B cell (primary cell): ENCODE data around the gene VSIG10L. TPM values are rescaled to one million over a fixed set of nuclear protein-coding genes. Genes with fewer than 3 reads are reported as not detected.

ENCODE experiments used
- ATAC-seq: fragments of 200-7000 bp; cut with Tn5 transposase; one replicate; pipeline ENCODE4 v1.10.0; 2021; ENCODE audit warnings: low read depth, mild to moderate bottlenecking, moderate number of reproducible peaks, moderate library complexity
- CTCF ChIA-PET: fragments of 350-600 bp; sonication (Branson Sonifier 250); formaldehyde crosslinking; loops from one replicate; lab custom pipeline; 2021; ENCODE audit warnings: antibody characterized with exemption, inconsistent platforms; lab: Charles Lee
- POLR2A ChIA-PET: fragments of 350-600 bp; sonication (Branson Sonifier 250); formaldehyde crosslinking; loops from one replicate; lab custom pipeline; 2021; ENCODE audit warnings: antibody characterized with exemption; lab: Charles Lee
- DNase-seq: peaks from one replicate; pipeline ENCODE4 v3.0.0; 2013
- H2AFZ ChIP-seq: 2 replicates; pipeline ENCODE4 v1.6.1; 2012; ENCODE audit warnings: mild to moderate bottlenecking, low read depth, low read length; ENCODE audit not compliant: insufficient read depth, poor library complexity, severe bottlenecking
- H3K27ac ChIP-seq, 2 donors: 1 replicate in 1 of 2; 2 replicates in 1 of 2; pipeline ENCODE4 v1.5.1; 2012 to 2013; ENCODE audit warnings: low read length in 2 of 2, mild to moderate bottlenecking in 2 of 2, moderate library complexity in 1 of 2
- H3K27me3 ChIP-seq, 4 experiments: fragments of 200-600 bp in 1 of 4; sonication (generic) in 1 of 4; replicated peaks in 1 of 4; 1 replicate in 2 of 4; 2 replicates in 2 of 4; pipeline versions ENCODE4 v1.6.1 to v1.7.0; 2013 to 2016; ENCODE audit warnings: low read length in 3 of 4, mild to moderate bottlenecking in 2 of 4, mixed read lengths in 1 of 4, moderate library complexity in 1 of 4; ENCODE audit not compliant: insufficient read depth in 4 of 4, control insufficient read depth in 3 of 4; ENCODE audit errors: control extremely low read depth in 1 of 4
- H3K36me3 ChIP-seq, 2 experiments: replicated peaks in 1 of 2; 1 replicate in 1 of 2; 2 replicates in 1 of 2; pipeline versions ENCODE4 v1.6.1 to v1.7.1; 2013; ENCODE audit warnings: low read length in 1 of 2; ENCODE audit not compliant: insufficient read depth in 2 of 2, control insufficient read depth in 1 of 2; ENCODE audit errors: control extremely low read depth in 1 of 2, extremely low read depth in 1 of 2
- H3K4me1 ChIP-seq, 2 donors: fragments of 200-600 bp in 1 of 2; sonication (generic) in 1 of 2; 1 replicate in 1 of 2; 2 replicates in 1 of 2; pipeline versions ENCODE4 v1.5.1 to v1.6.1; 2013 to 2017; ENCODE audit warnings: low read length in 2 of 2; ENCODE audit not compliant: control insufficient read depth in 2 of 2, insufficient read depth in 2 of 2
- H3K4me2 ChIP-seq: replicated peaks from 2 replicates; pipeline ENCODE3; 2012; ENCODE audit warnings: mild to moderate bottlenecking, low read depth, low read length; ENCODE audit not compliant: poor library complexity, severe bottlenecking
- H3K4me3 ChIP-seq, 5 experiments: fragments of 200-600 bp in 1 of 5; sonication (generic) in 1 of 5; 1 replicate in 3 of 5; 2 replicates in 2 of 5; pipeline versions ENCODE4 v1.5.1 to v1.7.0; 2011 to 2016; ENCODE audit warnings: low read length in 4 of 5, mild to moderate bottlenecking in 4 of 5, low read depth in 2 of 5, control low read depth in 1 of 5, moderate library complexity in 1 of 5; ENCODE audit not compliant: insufficient read depth in 1 of 5; ENCODE audit errors: control extremely low read depth in 1 of 5, extremely low read depth in 1 of 5
- H3K79me2 ChIP-seq: fragments of 200-600 bp; sonication (generic); one replicate; pipeline ENCODE4 v1.6.0; 2016; ENCODE audit warnings: low read length; ENCODE audit not compliant: control insufficient read depth, insufficient read depth
- H3K9ac ChIP-seq: fragments of 200-600 bp; sonication (generic); 2 replicates; pipeline ENCODE4 v1.6.1; 2017; ENCODE audit warnings: mild to moderate bottlenecking, low read length, moderate library complexity
- H3K9me3 ChIP-seq, 3 donors: one replicate each; pipeline versions ENCODE4 v1.6.1 to v1.7.1; 2013; ENCODE audit warnings: low read length in 2 of 3; ENCODE audit not compliant: control insufficient read depth in 2 of 3, insufficient read depth in 1 of 3; ENCODE audit errors: control extremely low read depth in 1 of 3
- H4K20me1 ChIP-seq: 2 replicates; pipeline ENCODE4 v1.6.0; 2012; ENCODE audit warnings: mild to moderate bottlenecking, low read length; ENCODE audit not compliant: insufficient read depth, control insufficient read depth, poor library complexity, severe bottlenecking
- H3K27ac Mint-ChIP-seq: one replicate; pipeline ENCODE4 v1.8.0; 2021; ENCODE audit warnings: mixed read lengths
- H3K27me3 Mint-ChIP-seq: one replicate; pipeline ENCODE4 v1.8.0; 2021; ENCODE audit warnings: mixed read lengths
- H3K4me1 Mint-ChIP-seq: one replicate; pipeline ENCODE4 v1.8.0; 2021; ENCODE audit warnings: mixed read lengths
- H3K4me3 Mint-ChIP-seq: one replicate; pipeline ENCODE4 v1.8.0; 2021; ENCODE audit warnings: mixed read lengths
- H3K9me3 Mint-ChIP-seq: one replicate; pipeline ENCODE4 v1.8.0; 2022; ENCODE audit warnings: mixed read lengths; ENCODE audit not compliant: insufficient read depth
- CTCF ChIP-seq: fragments of 200-600 bp; IDR thresholded peaks from one replicate; pipeline ENCODE4 v1.8.0; 2022; ENCODE audit warnings: antibody characterized with exemption, mild to moderate bottlenecking
- EZH2 ChIP-seq: IDR thresholded peaks from 2 replicates; pipeline ENCODE4 v1.6.1; 2012; ENCODE audit warnings: borderline replicate concordance, low read depth, mild to moderate bottlenecking, moderate library complexity, low read length; ENCODE audit not compliant: insufficient read depth, poor library complexity, severe bottlenecking
- WGBS: methylation state at CpG from one replicate; pipeline ENCODE4 v1.1.5; 2013; ENCODE audit warnings: missing lambda C conversion rate; ENCODE audit not compliant: insufficient coverage; 5-methylcytosine and 5-hydroxymethylcytosine counted together
- intact Hi-C: fragments of 100-400 bp; cut with micrococcal nuclease; formaldehyde crosslinking; loops from one replicate; pipeline ENCODE4 v1.10.0; 2022
- polyA plus RNA-seq: library from polyadenylated mRNA; depleted of rRNA; stranded (reverse); fragments of >200 nt; gene quantifications from 2 replicates; pipeline ENCODE4 v1.2.3, GENCODE V29; 2012
- total RNA-seq, 2 donors: library from RNA; stranded (reverse); fragments of 120-200 nt in 1 of 2; gene quantifications; 1 replicate in 1 of 2; 2 replicates in 1 of 2; pipeline versions ENCODE4 v1.2.3 to v1.2.4, GENCODE V29; 2013 to 2022

The VSIG10L gene
- total and polyA plus RNA-seq, 2 donors (not counting 1 experiment from before 2014, with no cell fraction given): 1.3 to 1.7 TPM

DNA sequence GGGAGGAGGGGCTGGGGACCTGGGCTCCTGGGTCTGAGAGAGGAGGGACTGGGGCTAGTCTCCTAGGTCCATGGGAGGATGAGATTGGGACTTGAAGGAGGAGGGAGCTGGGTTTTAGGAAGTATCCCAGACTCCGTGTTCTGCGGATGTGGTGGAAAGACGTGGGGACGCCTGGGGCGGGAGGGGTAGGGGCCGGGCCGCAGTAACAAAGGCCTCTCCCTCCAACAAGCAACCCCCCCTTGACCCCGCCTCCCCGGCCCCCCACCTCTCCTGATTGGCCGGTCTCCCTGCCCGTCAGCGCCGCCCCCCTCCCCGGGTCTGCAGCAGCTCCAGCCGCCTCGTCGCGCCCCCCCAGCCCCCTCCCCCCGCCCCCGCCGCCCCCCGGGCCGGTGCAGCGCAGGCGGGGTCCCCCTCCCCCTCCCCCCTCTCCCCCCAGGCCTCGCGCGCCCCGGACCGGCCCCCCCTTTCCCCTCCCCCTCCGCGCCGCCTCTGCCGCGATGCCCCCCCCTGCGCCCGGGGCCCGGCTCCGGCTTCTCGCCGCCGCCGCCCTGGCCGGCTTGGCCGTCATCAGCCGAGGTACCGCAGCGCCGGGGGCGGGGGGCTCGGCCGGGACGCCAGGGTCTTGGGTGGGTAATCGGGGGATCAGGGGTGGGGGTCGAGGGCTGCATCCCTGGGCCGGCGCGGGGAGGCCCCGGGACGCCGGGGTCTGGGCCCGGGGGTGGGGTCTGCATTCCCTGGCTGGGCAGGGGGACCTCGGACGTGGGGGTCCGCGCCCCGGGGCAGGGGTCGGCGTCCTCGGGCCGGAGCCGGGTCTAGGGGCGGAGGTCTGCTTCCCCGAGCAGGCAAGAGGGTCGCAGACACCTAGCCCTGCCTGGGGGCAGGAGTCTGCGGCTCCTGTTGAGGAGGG is 30.3 kb downstream of the VSIG10L start, which contains the start of gene IGLON5:
IGLON5 (plus strand) TSS at position 294 of the 907 bp plus-strand sequence; CDS start at position 498, 204 bp downstream.
- H3K4me3 Mint-ChIP-seq: no peak within 1 kb of the TSS
- POLR2A ChIA-PET: no interaction called here

More for the DNA sequence above, 30.3 kb downstream of the VSIG10L start, which contains the start of gene IGLON5:
- Histone ChIP-seq H3K9me3 (peaks cover 0 to 19% (median 15%) of the 10 kb centered on the region in 3 donors), H3K4me2 (no peak within 1 kb of the TSS), H3K9ac (no peak within 1 kb of the TSS), H4K20me1 (no peaks in the 10 kb centered on the region), H3K27me3 (peaks cover 0 to 23% (median 6%) of the 10 kb centered on the region in 4 experiments), H3K79me2 (no peaks in the 10 kb centered on the region), H3K4me1 (no peaks in the 10 kb centered on the region), H2AFZ (no peak within 1 kb of the TSS), H3K4me3 (no peak within 1 kb of the TSS), H3K36me3 (no peaks in the 10 kb centered on the region), H3K27ac (no peak within 1 kb of the TSS)
- TF ChIP-seq CTCF (no peak), EZH2 (no peak)
- H3K27me3 Mint-ChIP-seq: peaks cover 53% of the 10 kb centered on the region
- 17% methylated on average over 40 of the region's 76 CpGs for WGBS
- H3K4me1 Mint-ChIP-seq: peaks cover 2% of the 10 kb centered on the region
- H3K27ac Mint-ChIP-seq: no peak within 1 kb of the TSS
- CTCF ChIA-PET: no interaction called here
- no peak for DNase-seq
- intact Hi-C loops: no loop called here
- peaks cover 8% of the 10 kb centered on the region for H3K9me3 Mint-ChIP-seq
- no peak for ATAC-seq
